IMR-90 (cell line): ENCODE results near the gene DPRX. TPM values are rescaled to one million over a fixed set of nuclear protein-coding genes. Genes with fewer than 3 reads are reported as not detected.

Experiments
- ATAC-seq: fragments of 200-7000 bp; cut with Tn5 transposase; 2 replicates; pipeline ENCODE4 v1.9.1; 2020; ENCODE audit warnings: low read depth, mild to moderate bottlenecking, moderate library complexity
- Bru-seq: library from RNA; stranded (reverse); fragments of 400-500 nt; gene quantifications from one replicate; lab custom pipeline; 2021; lab: Mats Ljungman, UMichigan
- BruChase-seq, 2 experiments: library from RNA; stranded (reverse); fragments of 400-500 nt; gene quantifications; one replicate each; lab custom pipeline; 2021; lab: Mats Ljungman, UMichigan
- BruUV-seq: library from RNA; stranded (reverse); fragments of 400-500 nt; replicated peaks from 2 replicates; lab custom pipeline; 2021; lab: Mats Ljungman, UMichigan
- CTCF ChIA-PET: fragments of 300-600 bp; formaldehyde crosslinking; extraction: SDS; loops from one replicate; lab custom pipeline; 2021; ENCODE audit warnings: antibody characterized with exemption; lab: Yijun Ruan, JAX
- POLR2A ChIA-PET: fragments of 300-600 bp; sonication (Branson Sonifier 250); formaldehyde crosslinking; loops from one replicate; lab custom pipeline; 2022; ENCODE audit warnings: antibody characterized with exemption; ENCODE audit not compliant: unreplicated experiment; lab: Charles Lee
- DNase-seq: peaks from one replicate; pipeline ENCODE4 v3.0.0; 2013
- H2AFZ ChIP-seq: replicated peaks from 2 replicates; pipeline ENCODE3; 2013; ENCODE audit warnings: low read length, mild to moderate bottlenecking; ENCODE audit not compliant: poor library complexity
- H2AK5ac ChIP-seq: 2 replicates; pipeline ENCODE4 v1.6.1; 2013; ENCODE audit warnings: low read depth, low read length, inconsistent platforms
- H2AK9ac ChIP-seq: replicated peaks from 2 replicates; pipeline ENCODE3; 2013; ENCODE audit warnings: mild to moderate bottlenecking, low read depth, low read length, moderate library complexity; ENCODE audit not compliant: poor library complexity
- H2BK120ac ChIP-seq: 2 replicates; pipeline ENCODE4 v1.6.1; 2013; ENCODE audit warnings: low read depth, low read length, inconsistent platforms
- H2BK15ac ChIP-seq: 3 replicates; pipeline ENCODE4 v1.6.1; 2013; ENCODE audit warnings: low read depth, low read length, inconsistent platforms
- H2BK20ac ChIP-seq: 2 replicates; pipeline ENCODE4 v1.6.1; 2013; ENCODE audit warnings: low read depth, mild to moderate bottlenecking, inconsistent platforms, low read length, moderate library complexity
- H2BK5ac ChIP-seq: 2 replicates; pipeline ENCODE4 v1.6.1; 2013; ENCODE audit warnings: mild to moderate bottlenecking, low read depth, low read length, inconsistent platforms; ENCODE audit not compliant: poor library complexity, severe bottlenecking
- H3K14ac ChIP-seq: replicated peaks from 2 replicates; pipeline ENCODE4 v1.6.1; 2013; ENCODE audit warnings: low read depth, low read length, inconsistent platforms
- H3K18ac ChIP-seq: 2 replicates; pipeline ENCODE4 v1.6.1; 2013; ENCODE audit warnings: low read depth, low read length, control low read depth
- H3K23ac ChIP-seq: 2 replicates; pipeline ENCODE4 v1.6.1; 2013; ENCODE audit warnings: low read depth, low read length, inconsistent platforms
- H3K27ac ChIP-seq: 2 replicates; pipeline ENCODE4 v1.5.1; 2013; ENCODE audit warnings: mild to moderate bottlenecking, control low read depth, low read length; ENCODE audit not compliant: insufficient read depth
- H3K27me3 ChIP-seq: 2 replicates; pipeline ENCODE4 v1.6.1; 2013; ENCODE audit warnings: low read length; ENCODE audit not compliant: control insufficient read depth, insufficient read depth
- H3K36me3 ChIP-seq: 2 replicates; pipeline ENCODE4 v1.6.1; 2013; ENCODE audit warnings: low read length, mixed read lengths; ENCODE audit not compliant: control insufficient read depth, insufficient read depth
- H3K4ac ChIP-seq: 2 replicates; pipeline ENCODE4 v1.6.1; 2013; ENCODE audit warnings: low read depth, low read length, inconsistent platforms
- H3K4me1 ChIP-seq: 2 replicates; pipeline ENCODE4 v1.6.1; 2013; ENCODE audit warnings: low read length, mixed read lengths; ENCODE audit not compliant: control insufficient read depth, insufficient read depth
- H3K4me2 ChIP-seq: 2 replicates; pipeline ENCODE4 v1.6.1; 2013; ENCODE audit warnings: low read depth, mild to moderate bottlenecking, control low read depth, low read length, moderate library complexity
- H3K4me3 ChIP-seq: 2 replicates; pipeline ENCODE4 v1.5.1; 2013; ENCODE audit warnings: low read depth, mild to moderate bottlenecking, control low read depth, low read length, moderate library complexity; ENCODE audit not compliant: insufficient read depth
- H3K56ac ChIP-seq: 2 replicates; pipeline ENCODE4 v1.6.1; 2013; ENCODE audit warnings: low read length, inconsistent platforms; ENCODE audit not compliant: insufficient read depth; ENCODE audit errors: extremely low read depth
- H3K79me1 ChIP-seq, 2 experiments: 2 replicates each; pipeline ENCODE4 v1.6.1; 2013; ENCODE audit warnings: low read length in 2 of 2, inconsistent platforms in 1 of 2, low read depth in 1 of 2
- H3K9ac ChIP-seq: 2 replicates; pipeline ENCODE4 v1.6.1; 2013; ENCODE audit warnings: low read depth, low read length, control low read depth
- H3K9me1 ChIP-seq: 2 replicates; pipeline ENCODE4 v1.6.1; 2013; ENCODE audit warnings: low read length, inconsistent platforms; ENCODE audit not compliant: insufficient read depth
- H3K9me3 ChIP-seq: 2 replicates; pipeline ENCODE4 v1.6.1; 2013; ENCODE audit warnings: low read length; ENCODE audit not compliant: control insufficient read depth, insufficient read depth
- H4K20me1 ChIP-seq: 2 replicates; pipeline ENCODE4 v1.6.1; 2013; ENCODE audit warnings: low read length, inconsistent platforms; ENCODE audit not compliant: insufficient read depth
- H4K5ac ChIP-seq: 2 replicates; pipeline ENCODE4 v1.6.1; 2013; ENCODE audit warnings: mild to moderate bottlenecking, low read depth, low read length, control low read depth
- H4K8ac ChIP-seq, 2 experiments: 2 replicates each; pipeline ENCODE4 v1.6.1; 2013; ENCODE audit warnings: low read depth in 2 of 2, low read length in 2 of 2, control low read depth in 1 of 2, inconsistent platforms in 1 of 2
- H4K91ac ChIP-seq: 2 replicates; pipeline ENCODE4 v1.6.1; 2013; ENCODE audit warnings: low read depth, low read length, inconsistent platforms; ENCODE audit not compliant: insufficient read depth
- BHLHE40 ChIP-seq: fragments of 150-350 bp; IDR thresholded peaks from 2 replicates; pipeline ENCODE4 v1.6.1; 2016; ENCODE audit warnings: mild to moderate bottlenecking, low read depth, low read length
- CHD1 ChIP-seq: IDR thresholded peaks from 2 replicates; pipeline ENCODE4 v1.6.1; 2012; ENCODE audit warnings: low read depth, low read length, improper control_type of control experiment
- FOS ChIP-seq: fragments of 150-350 bp; IDR thresholded peaks from 2 replicates; pipeline ENCODE4 v1.6.1; 2016; ENCODE audit warnings: low read depth, low read length
- MAFK ChIP-seq: IDR thresholded peaks from 2 replicates; pipeline ENCODE4 v1.6.1; 2012; ENCODE audit warnings: low read depth, low read length, improper control_type of control experiment
- MXI1 ChIP-seq: IDR thresholded peaks from 2 replicates; pipeline ENCODE4 v1.6.1; 2012; ENCODE audit warnings: low read depth, mild to moderate bottlenecking, low read length, moderate library complexity, borderline replicate concordance
- POLR2A ChIP-seq: IDR thresholded peaks from 2 replicates; pipeline ENCODE4 v1.6.1; 2012; ENCODE audit warnings: mild to moderate bottlenecking, low read depth, low read length
- RCOR1 ChIP-seq: IDR thresholded peaks from 2 replicates; pipeline ENCODE4 v1.6.1; 2012; ENCODE audit warnings: mild to moderate bottlenecking, low read length, improper control_type of control experiment; ENCODE audit not compliant: insufficient replicate concordance
- RFX5 ChIP-seq: IDR thresholded peaks from 2 replicates; pipeline ENCODE4 v1.8.0; 2012; ENCODE audit warnings: low read depth, mild to moderate bottlenecking, low read length, moderate library complexity
- WGBS, 2 experiments: methylation state at CpG; one replicate each; pipeline versions ENCODE4 v1.1.5 to v1.1.7; 2013; ENCODE audit warnings: missing lambda C conversion rate in 2 of 2; ENCODE audit not compliant: insufficient read length in 1 of 2; ENCODE audit errors: extremely low coverage in 2 of 2; 5-methylcytosine and 5-hydroxymethylcytosine counted together
- dilution Hi-C: fragments of 300-500 bp; cut with HindIII; formaldehyde crosslinking; loops from one replicate; pipeline ENCODE4 v1.14.3; 2018; ENCODE audit warnings: low sequenced_read_pairs; ENCODE audit not compliant: unreplicated experiment
- in situ Hi-C: fragments of 300-500 bp; cut with MboI; formaldehyde crosslinking; loops from 3 replicates; pipeline ENCODE4 v1.14.3; 2019; ENCODE audit warnings: low sequenced_read_pairs, inconsistent platforms, mixed read lengths
- intact Hi-C: fragments of 100-400 bp; cut with micrococcal nuclease; formaldehyde crosslinking; loops from 2 replicates; pipeline ENCODE4 v1.10.0; 2022
- long read RNA-seq: library from polyadenylated mRNA; unstranded; transcript quantifications from one replicate; pipeline ENCODE4 v2.0.0, GENCODE V29; 2021; ENCODE audit not compliant: unreplicated experiment
- polyA plus RNA-seq, 3 experiments: library from polyadenylated mRNA; depleted of rRNA; stranded (reverse); fragments of >200 nt; gene quantifications; 2 replicates each; pipeline ENCODE4 v1.2.3, GENCODE V29; 2012; ENCODE audit warnings: low replicate concordance in 1 of 3
- total RNA-seq: library from RNA; depleted of rRNA; stranded (reverse); fragments of >200 nt; gene quantifications from 2 replicates; pipeline ENCODE4 v1.2.3, GENCODE V29; 2012; rRNA removed

DPRX gene
- total RNA-seq (not detected in 2 replicates), polyA plus RNA-seq (2012; rRNA removed) (not detected in 2 replicates), Bru-seq, nascent RNA (not detected), BruChase-seq, experiment 1, labeled RNA remaining after a 6-hour chase (not detected), BruChase-seq, experiment 2, labeled RNA remaining after a 2-hour chase (not detected)
- polyA plus RNA-seq (2012; cell fraction: cytosol; rRNA removed): not detected in 2 replicates
- polyA plus RNA-seq (2012; cell fraction: nucleus; rRNA removed; ENCODE audit: low replicate concordance): 0.16 TPM in 1 of 2 replicates, not detected in the other
- long read RNA-seq: 0 reads

GRCh38 chr19:53631949-53632407 lies at the start of gene DPRX:
TSS of gene DPRX (plus strand) at chr19:53631999. CDS start at chr19:53632107, 108 bp downstream.
- Histone ChIP-seq H3K4me2 (no peak within 1 kb of the TSS), H2AFZ (no peak within 1 kb of the TSS), H3K4me3 (no peak within 1 kb of the TSS), H4K20me1 (no peaks in the 10 kb centered on the region), H3K79me1 (no peaks in the 10 kb centered on the region), H4K5ac (no peak within 1 kb of the TSS), H3K27me3 (no peaks in the 10 kb centered on the region), H2BK15ac (no peak within 1 kb of the TSS), H3K9me3 (peaks cover 29% of the 10 kb centered on the region), H3K14ac (no peak within 1 kb of the TSS), H3K9me1 (no peaks in the 10 kb centered on the region), H2BK5ac (no peak within 1 kb of the TSS), H2AK9ac (no peak within 1 kb of the TSS), H3K4ac (no peak within 1 kb of the TSS), H4K91ac (no peak within 1 kb of the TSS), H4K8ac (no peak within 1 kb of the TSS), H3K27ac (no peak within 1 kb of the TSS), H3K23ac (no peak within 1 kb of the TSS), H2BK20ac (no peak within 1 kb of the TSS), H3K9ac (no peak within 1 kb of the TSS), H2BK120ac (no peak within 1 kb of the TSS), H3K56ac (no peak within 1 kb of the TSS), H2AK5ac (no peak within 1 kb of the TSS), H3K36me3 (no peaks in the 10 kb centered on the region), H3K4me1 (no peaks in the 10 kb centered on the region), H3K18ac (no peak within 1 kb of the TSS)
- WGBS, 2 experiments: 70% methylated on average over 12 of the region's 17 CpGs; no CpG with 5 or more reads in 1 of the 2 experiments
- no TSS peak for BruUV-seq
- in situ Hi-C loops (no loop called here), dilution Hi-C loops (no loop called here), intact Hi-C loops (no loop called here)
- POLR2A ChIA-PET: interaction anchor here (0.6 kb wide), 1 partner anchor 35 kb away, joined by 16 read pairs; no protein-coding TSS in a partner anchor
- no peak for DNase-seq
- TF ChIP-seq FOS: no peak
- TF ChIP-seq MXI1: no peak
- no peak for TF ChIP-seq CHD1
- no peak for TF ChIP-seq BHLHE40
- no peak for TF ChIP-seq RCOR1
- TF ChIP-seq RFX5: no peak
- TF ChIP-seq POLR2A: no peak
- TF ChIP-seq MAFK: no peak
- ATAC-seq: no peak
- CTCF ChIA-PET: no interaction called here
